ENCODE results near the gene DSP. TPM values are rescaled to one million over a fixed set of nuclear protein-coding genes. Genes with fewer than 3 reads are reported as not detected.

The DSP gene
- total and polyA plus RNA-seq, 2 of the 13 experiments (the other 11 are each of a cell fraction or from before 2014, with no cell fraction given), result 89.8 to 117 TPM

GRCh38 chr6:7545316-7546019, 4.0 kb downstream of the DSP start (continued):
- TF ChIP-seq ZNF350 (CRISPR knock-in tag; IDR thresholded peaks at IDR 0.05; ENCODE audit: borderline replicate concordance, low read depth) (0 out of 2 replicates have a peak, but pooled peaks have one; percentile 35), CREM (IDR thresholded peaks at IDR 0.05) (no peak), CREM (CRISPR knock-in tag; IDR thresholded peaks at IDR 0.05) (no peak), THAP7 (CRISPR knock-in tag; IDR thresholded peaks at IDR 0.05) (0 out of 2 replicates have a peak, but pooled peaks have one; percentile 51), IKZF4 (CRISPR knock-in tag; IDR thresholded peaks at IDR 0.05; ENCODE audit: borderline replicate concordance, low read depth, not compliant biosample characterization) (no peak), ZNF841 (CRISPR knock-in tag; IDR thresholded peaks at IDR 0.05; ENCODE audit: borderline replicate concordance) (no peak), ZNF256 (CRISPR knock-in tag; conservative IDR thresholded peaks at IDR 0.05) (no peak), KLF16 (CRISPR knock-in tag; IDR thresholded peaks at IDR 0.05) (0 out of 4 replicates have a peak, but pooled peaks of 1 of the 2 experiments have one; percentile 15), BATF2 (CRISPR knock-in tag; IDR thresholded peaks at IDR 0.05) (no peak), ZNF709 (CRISPR knock-in tag; IDR thresholded peaks at IDR 0.05) (no peak), ZNF235 (CRISPR knock-in tag; IDR thresholded peaks at IDR 0.05; ENCODE audit: borderline replicate concordance) (no peak), MTERF4 (CRISPR knock-in tag; IDR thresholded peaks at IDR 0.05) (no peak), ZNF30 (CRISPR knock-in tag; IDR thresholded peaks at IDR 0.05) (no peak), EEA1 (CRISPR knock-in tag; IDR thresholded peaks at IDR 0.05; ENCODE audit: borderline replicate concordance) (no peak), ZNF343 (CRISPR knock-in tag; IDR thresholded peaks at IDR 0.05) (no peak), ATF5 (CRISPR knock-in tag; IDR thresholded peaks at IDR 0.05; ENCODE audit: low read depth) (no peak), ERF (CRISPR knock-in tag; IDR thresholded peaks at IDR 0.05) (peak; percentile 38; the same call in 1 of the 2 replicates), FOXK1 (CRISPR knock-in tag; IDR thresholded peaks at IDR 0.05; ENCODE audit: borderline replicate concordance, low read depth) (no peak), ZNF703 (CRISPR knock-in tag; IDR thresholded peaks at IDR 0.05; ENCODE audit: borderline replicate concordance) (no peak), JDP2 (CRISPR knock-in tag; IDR thresholded peaks at IDR 0.05; ENCODE audit: borderline replicate concordance) (no peak), ZNF878 (CRISPR knock-in tag; IDR thresholded peaks at IDR 0.05) (no peak), NR1H2 (CRISPR knock-in tag; IDR thresholded peaks at IDR 0.05; ENCODE audit: borderline replicate concordance, low read depth) (no peak), TBX2 (CRISPR knock-in tag; IDR thresholded peaks at IDR 0.05; ENCODE audit: borderline replicate concordance) (0 out of 2 replicates have a peak, but pooled peaks have one; percentile 2), ZNF619 (CRISPR knock-in tag; IDR thresholded peaks at IDR 0.05) (no peak), CEBPG (CRISPR knock-in tag; IDR thresholded peaks at IDR 0.05) (no peak), DPF2 (CRISPR knock-in tag; IDR thresholded peaks at IDR 0.05; ENCODE audit: borderline replicate concordance, low read depth) (no peak), ZNF713 (CRISPR knock-in tag; IDR thresholded peaks at IDR 0.05) (no peak), HDAC6 (IDR thresholded peaks at IDR 0.05; ENCODE audit: low read depth, low read length) (no peak), ZNF232 (CRISPR knock-in tag; IDR thresholded peaks at IDR 0.05; ENCODE audit: borderline replicate concordance) (no peak)
